Gastroesophageal sphincter (tissue), 4 donors: ENCODE results near the gene LBR. TPM values are rescaled to one million over a fixed set of nuclear protein-coding genes. Genes with fewer than 3 reads are reported as not detected.

Experiments
- ATAC-seq: fragments of 150-250 bp; one replicate; pipeline ENCODE4 v1.9.1; 2016; ENCODE audit warnings: mild to moderate bottlenecking, moderate library complexity
- H3K27ac ChIP-seq, 4 donors: fragments of 200-600 bp; sonication (generic) in 3 of 4; 1 replicate in 3 of 4; 2 replicates in 1 of 4; pipeline ENCODE4 v1.5.1; 2016 to 2019
- H3K27me3 ChIP-seq: fragments of 200-600 bp; sonication (generic); one replicate; pipeline ENCODE4 v1.5.1; 2019
- H3K36me3 ChIP-seq, 2 donors: fragments of 200-600 bp; sonication (generic); one replicate each; pipeline ENCODE4 v1.5.1; 2019; ENCODE audit warnings: control low read depth in 1 of 2
- H3K4me1 ChIP-seq, 3 donors: fragments of 200-600 bp; sonication (generic); 1 replicate in 2 of 3; 2 replicates in 1 of 3; pipeline ENCODE4 v1.5.1; 2016 to 2019; ENCODE audit warnings: control low read depth in 2 of 3
- H3K4me3 ChIP-seq, 2 donors: fragments of 200-600 bp; sonication (generic); one replicate each; pipeline ENCODE4 v1.5.1; 2019; ENCODE audit warnings: mild to moderate bottlenecking in 1 of 2, moderate library complexity in 1 of 2
- H3K9me3 ChIP-seq, 3 donors: fragments of 200-600 bp; sonication (generic); one replicate each; pipeline ENCODE4 v1.5.1; 2017 to 2019; ENCODE audit warnings: control low read depth in 2 of 3
- EP300 ChIP-seq: sonication (generic); formaldehyde crosslinking; IDR thresholded peaks from one replicate; pipeline ENCODE4 v1.6.1; 2017; ENCODE audit warnings: antibody characterized with exemption, mild to moderate bottlenecking
- POLR2A ChIP-seq, 2 donors: fragments of 450-650 bp; IDR thresholded peaks; one replicate each; pipeline ENCODE4 v1.6.1; 2017; ENCODE audit warnings: antibody characterized with exemption in 2 of 2, mild to moderate bottlenecking in 2 of 2, moderate library complexity in 1 of 2
- POLR2AphosphoS5 ChIP-seq: sonication (generic); formaldehyde crosslinking; IDR thresholded peaks from one replicate; pipeline ENCODE4 v1.6.1; 2017; ENCODE audit warnings: antibody characterized with exemption
- WGBS, 2 donors: methylation state at CpG; one replicate each; pipeline ENCODE4 v1.1.5; 2018; ENCODE audit warnings: low coverage in 1 of 2; 5-methylcytosine and 5-hydroxymethylcytosine counted together
- total RNA-seq, 4 donors: library from RNA; depleted of rRNA; stranded (reverse); fragments of >200 nt; gene quantifications; one replicate each; pipeline ENCODE4 v1.1.0, GENCODE V29; 2016
- TF ChIP-seq, protein P1 (sequence below), 4 experiments: fragments of 200-600 bp in 2 of 4; fragments of 450-650 bp in 2 of 4; sonication (generic) in 1 of 4; IDR thresholded peaks; one replicate each; pipeline ENCODE4 v1.5.1; 2017 to 2019; ENCODE audit warnings: antibody characterized with exemption in 4 of 4, mild to moderate bottlenecking in 2 of 4, moderate library complexity in 2 of 4

Gene LBR
- total RNA-seq, 4 donors from 2014 or later, result 78.2 to 139 (median 92.8) TPM

DNA sequence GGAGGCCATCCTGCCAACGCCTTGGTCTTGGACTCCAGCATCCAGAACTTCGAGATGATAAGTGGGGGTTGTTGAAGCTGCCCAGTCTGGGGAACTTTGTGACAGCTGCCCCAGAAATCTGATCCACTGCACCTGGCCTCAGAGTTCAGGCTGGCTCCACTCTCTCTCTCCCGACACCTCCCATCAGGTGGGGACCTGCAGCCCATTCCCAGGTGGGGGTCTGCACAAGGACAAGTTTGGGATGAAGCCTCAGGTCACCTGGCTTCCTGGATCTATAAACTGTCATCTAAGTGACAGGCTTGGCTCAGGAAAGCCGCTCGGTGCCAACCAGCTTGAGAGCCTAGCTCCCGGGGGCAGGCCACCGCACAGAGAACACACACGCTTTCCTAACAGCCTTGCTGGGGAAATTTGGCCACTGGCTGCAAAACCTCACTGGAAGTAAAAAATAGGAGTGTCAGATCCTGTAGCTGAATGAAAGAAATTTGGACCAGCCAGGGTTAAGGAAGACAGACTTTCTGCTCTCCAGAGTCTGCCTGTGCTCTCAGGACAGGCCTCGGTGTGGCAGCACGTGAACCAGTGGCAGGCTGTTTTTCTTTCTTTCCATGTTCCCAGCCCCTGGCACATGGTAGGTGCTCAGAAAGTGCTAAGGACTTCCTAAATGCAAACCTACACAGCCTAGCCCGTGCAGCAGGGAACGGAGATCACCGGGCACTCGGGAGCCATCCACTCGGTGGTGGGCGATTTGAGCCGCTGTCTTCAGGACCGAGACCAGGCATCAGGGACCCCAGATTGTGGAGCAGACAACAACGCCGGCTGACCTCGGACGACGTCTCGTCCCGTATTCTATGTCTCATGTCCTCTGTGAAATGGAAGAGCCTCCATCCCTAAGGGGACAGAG, 42.6 kb upstream of the LBR start:
- TF ChIP-seq POLR2A (IDR thresholded peaks at IDR 0.05), result no peak
- TF ChIP-seq, protein P1, sequence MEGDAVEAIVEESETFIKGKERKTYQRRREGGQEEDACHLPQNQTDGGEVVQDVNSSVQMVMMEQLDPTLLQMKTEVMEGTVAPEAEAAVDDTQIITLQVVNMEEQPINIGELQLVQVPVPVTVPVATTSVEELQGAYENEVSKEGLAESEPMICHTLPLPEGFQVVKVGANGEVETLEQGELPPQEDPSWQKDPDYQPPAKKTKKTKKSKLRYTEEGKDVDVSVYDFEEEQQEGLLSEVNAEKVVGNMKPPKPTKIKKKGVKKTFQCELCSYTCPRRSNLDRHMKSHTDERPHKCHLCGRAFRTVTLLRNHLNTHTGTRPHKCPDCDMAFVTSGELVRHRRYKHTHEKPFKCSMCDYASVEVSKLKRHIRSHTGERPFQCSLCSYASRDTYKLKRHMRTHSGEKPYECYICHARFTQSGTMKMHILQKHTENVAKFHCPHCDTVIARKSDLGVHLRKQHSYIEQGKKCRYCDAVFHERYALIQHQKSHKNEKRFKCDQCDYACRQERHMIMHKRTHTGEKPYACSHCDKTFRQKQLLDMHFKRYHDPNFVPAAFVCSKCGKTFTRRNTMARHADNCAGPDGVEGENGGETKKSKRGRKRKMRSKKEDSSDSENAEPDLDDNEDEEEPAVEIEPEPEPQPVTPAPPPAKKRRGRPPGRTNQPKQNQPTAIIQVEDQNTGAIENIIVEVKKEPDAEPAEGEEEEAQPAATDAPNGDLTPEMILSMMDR (IDR thresholded peaks at IDR 0.05), result peak in 2 of 4 experiments; percentile 13 to 18
- H3K27ac ChIP-seq, result peak overlapping the region in 1 of 4 donors; percentile 29
- H3K36me3 ChIP-seq, result no peaks in the 10 kb centered on the region
- H3K9me3 ChIP-seq, result no peaks in the 10 kb centered on the region
- 78 to 79% methylated on average over 2 to 16 of the region's 25 CpGs for WGBS, 2 donors
- H3K4me3 ChIP-seq, result no peak overlapping the region
- ATAC-seq, result no peak
- H3K27me3 ChIP-seq, result no peaks in the 10 kb centered on the region
- peaks cover 0 to 23% (median 8%) of the 10 kb centered on the region in 3 donors for H3K4me1 ChIP-seq

DNA sequence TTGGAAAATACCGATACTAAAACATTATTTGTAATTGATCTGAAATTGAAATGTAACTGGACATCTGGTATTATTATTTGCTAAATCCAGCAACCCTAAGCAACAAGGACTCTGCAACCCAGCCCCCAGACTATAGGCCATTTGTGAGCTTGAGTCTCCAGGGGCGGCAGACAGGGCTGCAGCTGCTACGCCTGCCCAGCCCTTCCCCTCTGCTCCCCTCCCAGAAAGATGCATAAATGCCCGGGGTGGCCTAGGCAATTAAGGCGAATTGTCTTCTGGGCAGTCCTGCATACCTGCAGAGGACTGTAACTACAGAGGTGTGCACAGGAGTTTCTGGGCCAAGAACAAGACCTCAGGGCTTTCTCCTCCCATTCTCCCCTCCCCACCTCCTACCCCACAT, 41.2 kb upstream of the LBR start:
- Histone ChIP-seq H3K27ac (no peak overlapping the region), H3K4me1 (peaks cover 0 to 15% (median 0%) of the 10 kb centered on the region in 3 donors), H3K36me3 (no peaks in the 10 kb centered on the region), H3K4me3 (no peak overlapping the region), H3K9me3 (no peaks in the 10 kb centered on the region), H3K27me3 (no peaks in the 10 kb centered on the region)
- TF ChIP-seq POLR2A (IDR thresholded peaks at IDR 0.05), result no peak
- TF ChIP-seq EP300, result no peak
- no peak for TF ChIP-seq POLR2AphosphoS5
- TF ChIP-seq, protein P1 (IDR thresholded peaks at IDR 0.05), result no peak
- 87 to 100% methylated on average over 1 to 3 of the region's 5 CpGs for WGBS, 2 donors
- ATAC-seq, result no peak

DNA sequence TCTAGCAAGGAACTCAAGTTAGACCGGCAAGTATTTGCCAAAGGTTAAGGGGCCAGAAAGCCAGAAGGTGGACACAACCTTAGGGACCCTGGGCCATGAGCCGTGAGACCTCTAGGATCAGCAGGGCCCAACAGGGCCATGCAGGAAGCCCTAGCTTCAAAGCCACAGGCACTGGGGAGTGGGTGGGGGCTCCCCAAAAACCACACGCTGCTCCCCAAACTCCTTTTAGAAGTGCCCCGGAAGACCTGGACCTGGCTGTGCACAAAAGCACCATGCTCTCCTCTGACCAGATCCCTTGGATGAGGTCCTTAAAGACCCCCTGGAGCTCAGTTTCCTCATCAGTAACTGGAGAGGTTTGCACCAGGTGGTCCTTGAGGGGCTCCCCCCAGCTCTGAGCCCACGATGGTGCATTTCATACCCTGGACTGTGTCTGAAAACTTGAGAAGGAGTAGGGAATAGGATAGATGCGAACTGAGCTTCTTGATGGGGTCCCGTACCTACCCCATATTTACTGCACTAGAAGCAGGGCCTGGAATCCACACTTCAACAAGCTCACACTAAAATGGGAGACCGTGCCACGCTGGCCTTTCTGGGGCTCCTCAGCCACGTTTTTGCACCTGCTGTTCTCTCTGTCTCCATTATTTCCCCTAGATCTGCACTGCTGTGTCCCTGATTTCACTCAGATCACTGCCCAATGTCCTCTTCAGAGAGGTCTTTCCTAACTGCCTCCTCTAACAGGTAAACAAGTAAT, 40.6 kb upstream of the LBR start:
- Histone ChIP-seq H3K27ac (peak overlapping the region in 1 of 4 donors; percentile 77), H3K4me3 (no peak overlapping the region), H3K36me3 (no peaks in the 10 kb centered on the region), H3K9me3 (no peaks in the 10 kb centered on the region), H3K4me1 (peaks cover 0 to 19% (median 0%) of the 10 kb centered on the region in 3 donors), H3K27me3 (no peaks in the 10 kb centered on the region)
- TF ChIP-seq EP300 (no peak), POLR2A (IDR thresholded peaks at IDR 0.05) (no peak), POLR2AphosphoS5 (no peak)
- TF ChIP-seq, protein P1 (IDR thresholded peaks at IDR 0.05), result no peak
- ATAC-seq, result no peak
- WGBS, 2 donors, result 82 to 89% methylated on average over 5 to 7 of the region's 10 CpGs

DNA sequence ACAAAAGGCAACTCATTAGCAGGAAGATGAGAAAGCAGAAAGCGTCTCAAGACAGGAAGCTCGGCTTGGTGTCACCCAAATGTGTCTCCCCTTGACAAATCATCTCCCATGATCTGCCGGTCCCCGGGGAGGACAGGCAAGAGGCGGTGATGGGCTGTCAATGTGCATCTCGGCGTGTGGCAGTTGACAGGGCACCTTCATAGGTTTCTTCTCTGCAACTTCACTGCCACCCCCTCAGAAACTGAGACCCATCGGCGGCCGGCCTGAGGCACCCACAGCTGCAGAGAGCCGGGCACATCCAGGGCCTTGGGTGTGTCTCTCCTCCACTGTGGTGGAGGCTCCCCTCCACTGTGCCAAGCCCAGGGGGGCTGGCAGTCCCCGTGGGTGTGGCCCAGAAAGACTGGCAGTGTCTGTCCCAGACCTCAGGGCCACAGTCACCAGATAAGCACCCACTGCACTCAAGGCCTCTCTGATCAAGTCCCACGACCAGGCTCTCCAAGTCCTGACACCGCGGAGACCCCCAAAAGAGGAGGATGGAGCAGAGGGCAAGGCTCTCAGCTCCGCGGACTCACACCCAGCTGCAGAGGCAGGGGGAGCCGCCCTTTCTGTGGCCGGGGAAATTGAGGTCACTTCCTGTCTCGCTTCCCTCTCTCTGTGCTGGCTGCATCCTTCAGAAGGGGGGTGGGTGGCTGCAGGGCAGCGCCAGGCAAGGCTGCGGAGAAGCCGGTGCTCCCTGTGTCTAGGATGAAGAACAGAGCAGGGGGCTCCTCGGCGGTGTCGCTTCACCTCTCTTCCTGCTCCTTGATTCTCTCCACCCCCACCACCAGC, 39.6 kb upstream of the LBR start:
- TF ChIP-seq EP300 (no peak), POLR2AphosphoS5 (no peak), POLR2A (IDR thresholded peaks at IDR 0.05) (peak in 1 of 2 donors; percentile 42)
- Histone ChIP-seq H3K9me3 (no peaks in the 10 kb centered on the region), H3K27me3 (no peaks in the 10 kb centered on the region), H3K4me3 (peak overlapping the region in 1 of 2 donors; percentile 35), H3K27ac (peak overlapping the region; percentile 7 to 77 (median 68)), H3K4me1 (peaks cover 0 to 25% (median 5%) of the 10 kb centered on the region in 3 donors), H3K36me3 (no peaks in the 10 kb centered on the region)
- ATAC-seq, result peak; percentile 57
- WGBS, 2 donors, result 28 to 80% methylated on average over 2 to 5 of the region's 26 CpGs

DNA sequence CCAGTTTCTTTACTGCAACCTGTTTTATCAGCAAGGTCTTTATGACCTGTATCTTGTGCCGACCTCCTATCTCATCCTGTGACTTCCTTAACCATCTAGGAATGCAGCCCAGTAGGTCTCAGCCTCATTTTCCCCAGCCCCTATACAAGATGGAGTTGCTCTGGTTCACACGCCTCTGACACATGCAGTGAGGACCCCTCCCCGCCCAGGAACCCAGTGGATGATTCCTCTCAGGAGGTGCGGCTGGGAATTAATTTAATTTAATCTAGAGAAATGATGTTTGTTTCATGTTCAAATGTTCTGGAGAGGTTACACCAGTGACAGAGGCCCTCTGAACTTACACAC, 39.0 kb upstream of the LBR start:
- 88 to 100% methylated on average over 1 to 4 of the region's 4 CpGs for WGBS, 2 donors
- TF ChIP-seq POLR2AphosphoS5, result no peak
- TF ChIP-seq POLR2A (IDR thresholded peaks at IDR 0.05), result no peak
- TF ChIP-seq EP300, result no peak
- TF ChIP-seq, protein P1 (IDR thresholded peaks at IDR 0.05), result no peak
- H3K4me3 ChIP-seq, result no peak overlapping the region
- H3K27me3 ChIP-seq, result no peaks in the 10 kb centered on the region
- H3K9me3 ChIP-seq, result no peaks in the 10 kb centered on the region
- peak overlapping the region in 2 of 4 donors; percentile 65 to 77 for H3K27ac ChIP-seq
- no peaks in the 10 kb centered on the region for H3K36me3 ChIP-seq
- peaks cover 0 to 31% (median 5%) of the 10 kb centered on the region in 3 donors for H3K4me1 ChIP-seq
- no peak for ATAC-seq
